ENCODE results near the gene PRSS21. TPM values are rescaled to one million over a fixed set of nuclear protein-coding genes. Genes with fewer than 3 reads are reported as not detected.

Gene PRSS21
- total and polyA plus RNA-seq, 4 donors, result 0.18 to 1.0 (median 0.26) TPM; not detected in 1

GRCh38 chr16:2806286-2806685 is 10.8 kb upstream of the PRSS21 start:
- 77% methylated on average over 5 of the region's 5 CpGs for WGBS
- Histone ChIP-seq H3K36me3 (ENCODE audit: control insufficient read depth in 4 of 4, insufficient read depth in 3 of 4, low read depth in 1 of 4, low read length in 3 of 4) (no peaks in the 10 kb centered on the region), H3K27me3 (ENCODE audit: control insufficient read depth in 4 of 4, insufficient read depth in 4 of 4, low read length in 3 of 4) (no peaks in the 10 kb centered on the region), H3K9me3 (ENCODE audit: control insufficient read depth in 4 of 4, low read length in 3 of 4) (peaks cover 0 to 10% (median 5%) of the 10 kb centered on the region in 4 donors), H3K4me3 (ENCODE audit: low read depth in 1 of 3, low read length in 3 of 3) (no peak overlapping the region), H3K9ac (ENCODE audit: low read depth in 1 of 2, low read length in 2 of 2) (no peak overlapping the region), H3K4me1 (ENCODE audit: control insufficient read depth in 4 of 4, insufficient read depth in 4 of 4, low read length in 3 of 4) (no peaks in the 10 kb centered on the region), H3K27ac (ENCODE audit: low read depth in 1 of 2, low read length in 2 of 2) (no peak overlapping the region)
- no peak for DNase-seq (ENCODE audit: low spot score)
- TF ChIP-seq GABPA (IDR thresholded peaks at IDR 0.05 in 1 of 2, conservative IDR thresholded peaks at IDR 0.05 in 1 of 2), result no peak
- no peak for TF ChIP-seq CTCF (IDR thresholded peaks at IDR 0.05; ENCODE audit: low read depth, low read length, missing input control)
- no peak for TF ChIP-seq ATF3 (IDR thresholded peaks at IDR 0.05)
- no peak for TF ChIP-seq JUND (IDR thresholded peaks at IDR 0.05)
- no peak for TF ChIP-seq RXRA (IDR thresholded peaks at IDR 0.05)
- no peak for TF ChIP-seq REST (IDR thresholded peaks at IDR 0.05)
- TF ChIP-seq NR2F2 (IDR thresholded peaks at IDR 0.05), result no peak
- no peak for TF ChIP-seq FOXA1 (IDR thresholded peaks at IDR 0.05)
- no peak for TF ChIP-seq MAX (IDR thresholded peaks at IDR 0.05)
- TF ChIP-seq HNF4G (IDR thresholded peaks at IDR 0.05), result no peak
- TF ChIP-seq YY1 (IDR thresholded peaks at IDR 0.05), result no peak
- no peak for TF ChIP-seq EGR1 (IDR thresholded peaks at IDR 0.05; ENCODE audit: low read depth in 2 of 2)
- TF ChIP-seq FOXA2 (IDR thresholded peaks at IDR 0.05), result no peak
- TF ChIP-seq TAF1 (conservative IDR thresholded peaks at IDR 0.05), result no peak

- WGBS, result 86% methylated on average over 7 of the region's 7 CpGs
- DNase-seq (ENCODE audit: low spot score), result no peak
- peaks cover 0 to 4% (median 0%) of the 10 kb centered on the region in 4 donors for H3K27me3 ChIP-seq (ENCODE audit: control insufficient read depth in 4 of 4, insufficient read depth in 4 of 4, low read length in 3 of 4)
Measured at GRCh38 chr16:2808181-2808580, 8.9 kb upstream of the PRSS21 start.

More at GRCh38 chr16:2808181-2808580, 8.9 kb upstream of the PRSS21 start:
- H3K4me3 ChIP-seq (ENCODE audit: low read depth in 1 of 3, low read length in 3 of 3), result no peak overlapping the region
- H3K4me1 ChIP-seq (ENCODE audit: control insufficient read depth in 4 of 4, insufficient read depth in 4 of 4, low read length in 3 of 4), result no peaks in the 10 kb centered on the region
- TF ChIP-seq EGR1 (IDR thresholded peaks at IDR 0.05; ENCODE audit: low read depth in 2 of 2) (no peak), REST (IDR thresholded peaks at IDR 0.05) (no peak)
- H3K27ac ChIP-seq (ENCODE audit: low read depth in 1 of 2, low read length in 2 of 2), result no peak overlapping the region
- H3K9ac ChIP-seq (ENCODE audit: low read depth in 1 of 2, low read length in 2 of 2), result no peak overlapping the region
- H3K36me3 ChIP-seq (ENCODE audit: control insufficient read depth in 4 of 4, insufficient read depth in 3 of 4, low read depth in 1 of 4, low read length in 3 of 4), result no peaks in the 10 kb centered on the region
- peaks cover 0 to 10% (median 5%) of the 10 kb centered on the region in 4 donors for H3K9me3 ChIP-seq (ENCODE audit: control insufficient read depth in 4 of 4, low read length in 3 of 4)

Measured in liver (tissue), 9 donors.